ENCODE data around the gene TMEM163. TPM values are rescaled to one million over a fixed set of nuclear protein-coding genes. Genes with fewer than 3 reads are reported as not detected.

TMEM163 gene
- total RNA-seq, 4 donors from 2014 or later: 0.34 to 1.2 TPM; not detected in 2

GRCh38 chr2:134451347-134451630, 267.5 kb downstream of the TMEM163 start:
- no peak overlapping the region for H3K27ac ChIP-seq
- H3K4me3 ChIP-seq: no peak overlapping the region
- TF ChIP-seq POLR2A (IDR thresholded peaks at IDR 0.05): no peak
- no peak for TF ChIP-seq CTCF (IDR thresholded peaks at IDR 0.05)
- no peaks in the 10 kb centered on the region for H3K36me3 ChIP-seq
- H3K27me3 ChIP-seq: no peaks in the 10 kb centered on the region
- intact Hi-C loops (cut with DNase I; ENCODE audit: low total_unique reads): no loop called here
- H3K4me1 ChIP-seq: no peaks in the 10 kb centered on the region
- no peak for DNase-seq
- no peaks in the 10 kb centered on the region for H3K9me3 ChIP-seq

- Histone ChIP-seq H3K36me3 (no peaks in the 10 kb centered on the region), H3K9me3 (no peaks in the 10 kb centered on the region), H3K27ac (no peak overlapping the region), H3K4me1 (no peaks in the 10 kb centered on the region), H3K27me3 (no peaks in the 10 kb centered on the region), H3K4me3 (no peak overlapping the region)
- intact Hi-C loops (cut with DNase I; ENCODE audit: low total_unique reads): no loop called here
- DNase-seq: no peak
- no peak for TF ChIP-seq CTCF (IDR thresholded peaks at IDR 0.05)
- no peak for TF ChIP-seq POLR2A (IDR thresholded peaks at IDR 0.05)
These were observed 268.9 kb downstream of the TMEM163 start for GRCh38 chr2:134449751-134450513.

DNA sequence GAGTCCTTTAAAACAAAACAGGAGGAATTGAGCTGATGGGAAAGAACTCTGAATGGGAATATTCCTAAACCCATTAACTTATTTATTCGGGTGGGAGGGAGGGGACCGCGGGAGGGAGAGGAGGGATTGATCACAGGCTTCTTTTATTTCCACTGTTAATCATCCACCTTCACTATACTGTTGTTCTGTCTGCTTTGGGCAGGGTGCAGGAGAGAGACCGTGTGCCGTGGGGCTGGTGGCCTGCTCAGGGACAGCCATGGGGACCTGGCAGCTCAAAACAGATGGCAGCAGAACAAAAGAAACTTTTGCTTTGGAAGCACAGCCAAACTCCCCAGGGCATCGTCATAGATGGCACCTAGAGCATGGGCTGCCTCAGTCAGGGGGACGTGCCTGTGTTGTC, 269.6 kb downstream of the TMEM163 start:
- Histone ChIP-seq H3K27me3 (no peaks in the 10 kb centered on the region), H3K36me3 (no peaks in the 10 kb centered on the region), H3K4me3 (no peak overlapping the region), H3K9me3 (no peaks in the 10 kb centered on the region), H3K4me1 (no peaks in the 10 kb centered on the region), H3K27ac (no peak overlapping the region)
- intact Hi-C loops (cut with DNase I; ENCODE audit: low total_unique reads): no loop called here
- TF ChIP-seq POLR2A (IDR thresholded peaks at IDR 0.05) (no peak), CTCF (IDR thresholded peaks at IDR 0.05) (no peak)
- no peak for DNase-seq

DNA sequence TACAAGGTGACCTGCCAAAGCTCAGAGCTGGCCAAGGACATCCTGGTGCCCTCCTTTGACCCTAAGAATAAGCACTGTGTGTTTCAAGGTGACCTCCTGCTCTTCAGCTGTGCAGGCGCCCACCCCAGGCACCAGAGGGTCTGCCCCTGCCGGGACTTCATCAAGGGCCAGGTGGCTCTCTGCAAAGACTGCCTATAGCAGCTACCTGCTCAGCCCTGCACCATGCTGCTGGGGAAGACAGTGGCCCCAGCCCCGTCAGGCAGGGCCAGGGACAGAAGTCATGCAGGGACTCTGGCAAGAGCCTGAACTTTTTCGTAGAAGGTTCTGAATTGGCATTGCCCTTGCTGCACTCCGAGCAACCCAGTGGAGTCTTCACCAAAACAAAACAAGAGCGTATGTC, 270.1 kb downstream of the TMEM163 start:
- H3K9me3 ChIP-seq: no peaks in the 10 kb centered on the region
- no peak for DNase-seq
- H3K27me3 ChIP-seq: no peaks in the 10 kb centered on the region
- no peak for TF ChIP-seq POLR2A (IDR thresholded peaks at IDR 0.05)
- no peak overlapping the region for H3K4me3 ChIP-seq
- H3K36me3 ChIP-seq: no peaks in the 10 kb centered on the region
- intact Hi-C loops (cut with DNase I; ENCODE audit: low total_unique reads): no loop called here
- H3K27ac ChIP-seq: no peak overlapping the region
- no peaks in the 10 kb centered on the region for H3K4me1 ChIP-seq

GRCh38 chr2:134447669-134448068, 271.1 kb downstream of the TMEM163 start:
- no peak overlapping the region for H3K27ac ChIP-seq
- intact Hi-C loops (cut with DNase I; ENCODE audit: low total_unique reads): no loop called here
- DNase-seq: no peak
- no peak for TF ChIP-seq POLR2A (IDR thresholded peaks at IDR 0.05)
- no peak for TF ChIP-seq CTCF (IDR thresholded peaks at IDR 0.05)
- H3K36me3 ChIP-seq: no peaks in the 10 kb centered on the region
- no peaks in the 10 kb centered on the region for H3K4me1 ChIP-seq
- no peak overlapping the region for H3K4me3 ChIP-seq
- H3K27me3 ChIP-seq: no peaks in the 10 kb centered on the region
- no peaks in the 10 kb centered on the region for H3K9me3 ChIP-seq

All from uterus (tissue), 4 donors.